B cell (primary cell): ENCODE results near the gene RAD51B.

Source experiments
- EZH2 ChIP-seq: IDR thresholded peaks from 2 replicates; pipeline ENCODE4 v1.6.1; 2012; ENCODE audit warnings: borderline replicate concordance, low read depth, mild to moderate bottlenecking, moderate library complexity, low read length; ENCODE audit not compliant: insufficient read depth, poor library complexity, severe bottlenecking
- TF ChIP-seq, protein P1 (sequence below): fragments of 200-600 bp; IDR thresholded peaks from one replicate; pipeline ENCODE4 v1.8.0; 2022; ENCODE audit warnings: antibody characterized with exemption, mild to moderate bottlenecking

DNA sequence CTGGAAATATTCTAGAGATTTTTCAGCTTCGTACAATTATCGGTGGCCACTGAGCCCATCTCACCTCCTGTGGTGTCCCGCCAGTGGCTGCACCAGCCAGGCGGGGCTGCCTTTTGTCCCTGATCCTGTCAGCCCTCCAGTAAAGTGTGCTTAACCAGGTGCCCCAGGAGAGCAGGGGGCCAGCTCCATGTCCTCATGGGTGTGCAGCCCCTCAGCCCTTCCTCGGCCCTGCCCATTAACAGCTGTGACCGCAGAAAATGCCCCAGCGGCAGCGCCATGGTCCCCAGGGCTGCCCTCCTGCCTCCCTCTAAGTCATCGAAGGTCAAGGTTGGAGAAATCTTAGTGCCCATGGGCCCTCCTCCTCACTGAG, 784.8 kb downstream of the RAD51B start:
- TF ChIP-seq, protein P1, sequence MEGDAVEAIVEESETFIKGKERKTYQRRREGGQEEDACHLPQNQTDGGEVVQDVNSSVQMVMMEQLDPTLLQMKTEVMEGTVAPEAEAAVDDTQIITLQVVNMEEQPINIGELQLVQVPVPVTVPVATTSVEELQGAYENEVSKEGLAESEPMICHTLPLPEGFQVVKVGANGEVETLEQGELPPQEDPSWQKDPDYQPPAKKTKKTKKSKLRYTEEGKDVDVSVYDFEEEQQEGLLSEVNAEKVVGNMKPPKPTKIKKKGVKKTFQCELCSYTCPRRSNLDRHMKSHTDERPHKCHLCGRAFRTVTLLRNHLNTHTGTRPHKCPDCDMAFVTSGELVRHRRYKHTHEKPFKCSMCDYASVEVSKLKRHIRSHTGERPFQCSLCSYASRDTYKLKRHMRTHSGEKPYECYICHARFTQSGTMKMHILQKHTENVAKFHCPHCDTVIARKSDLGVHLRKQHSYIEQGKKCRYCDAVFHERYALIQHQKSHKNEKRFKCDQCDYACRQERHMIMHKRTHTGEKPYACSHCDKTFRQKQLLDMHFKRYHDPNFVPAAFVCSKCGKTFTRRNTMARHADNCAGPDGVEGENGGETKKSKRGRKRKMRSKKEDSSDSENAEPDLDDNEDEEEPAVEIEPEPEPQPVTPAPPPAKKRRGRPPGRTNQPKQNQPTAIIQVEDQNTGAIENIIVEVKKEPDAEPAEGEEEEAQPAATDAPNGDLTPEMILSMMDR, result no peak
- no peak for TF ChIP-seq EZH2
